Neural progenitor cell (in vitro differentiated cells): ENCODE data around the gene LTC4S.

ENCODE experiments used
- CTCF ChIP-seq: fragments of 200-600 bp; sonication (generic); IDR thresholded peaks from 2 replicates; pipeline ENCODE4 v1.5.1; 2017; ENCODE audit warnings: antibody characterized with exemption, mild to moderate bottlenecking
- EZH2 ChIP-seq: fragments of 200-600 bp; sonication (generic); IDR thresholded peaks from 2 replicates; pipeline ENCODE4 v1.6.1; 2017; ENCODE audit warnings: antibody characterized with exemption, mild to moderate bottlenecking, moderate library complexity
- EZH2phosphoT487 ChIP-seq: fragments of 200-600 bp; sonication (generic); IDR thresholded peaks from 2 replicates; pipeline ENCODE4 v1.6.1; 2017; ENCODE audit warnings: antibody characterized with exemption

DNA sequence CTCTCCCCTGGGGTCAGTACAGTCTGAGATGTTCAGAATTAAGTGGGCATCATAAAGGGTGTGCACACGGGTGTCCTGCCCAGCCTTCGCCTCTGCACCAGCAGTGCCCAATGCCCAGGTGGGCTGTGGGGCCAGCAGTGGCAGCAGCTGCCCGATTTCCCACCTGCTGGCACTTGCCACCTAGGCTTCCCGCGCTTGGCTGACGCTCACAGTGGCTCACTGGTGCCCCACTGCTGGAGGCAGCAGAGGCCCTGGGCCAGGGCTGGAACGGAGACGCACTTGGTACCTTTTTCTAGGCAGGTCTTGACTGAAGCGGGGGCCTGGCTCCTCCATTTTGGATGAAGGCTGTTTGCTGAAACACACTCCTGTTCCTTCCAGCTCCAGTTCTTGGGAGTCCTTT is 47.8 kb downstream of the LTC4S start:
- TF ChIP-seq EZH2phosphoT487 (no peak), EZH2 (no peak), CTCF (no peak)
